HL-60/S4 treated with phorbol 12-myristate 13-acetate at 8.2 ng/mL for 4 days and 3 days (cell line): ENCODE data around the gene WDHD1.
"Not testable (repeated sequence)": the region's sequence is repeated elsewhere in the genome, so short reads cannot be mapped to it uniquely, and the experiment has no call there.

Experiments used
- in situ Hi-C: fragments of 300-500 bp; cut with MboI; formaldehyde crosslinking; loops from 2 replicates; pipeline ENCODE4 v1.15.0; 2022; ENCODE audit warnings: low sequenced_read_pairs

The WDHD1 gene

GRCh38 chr14:54909817-54910558 lies 116.9 kb downstream of the WDHD1 start:
- in situ Hi-C loops: no loop called here

DNA sequence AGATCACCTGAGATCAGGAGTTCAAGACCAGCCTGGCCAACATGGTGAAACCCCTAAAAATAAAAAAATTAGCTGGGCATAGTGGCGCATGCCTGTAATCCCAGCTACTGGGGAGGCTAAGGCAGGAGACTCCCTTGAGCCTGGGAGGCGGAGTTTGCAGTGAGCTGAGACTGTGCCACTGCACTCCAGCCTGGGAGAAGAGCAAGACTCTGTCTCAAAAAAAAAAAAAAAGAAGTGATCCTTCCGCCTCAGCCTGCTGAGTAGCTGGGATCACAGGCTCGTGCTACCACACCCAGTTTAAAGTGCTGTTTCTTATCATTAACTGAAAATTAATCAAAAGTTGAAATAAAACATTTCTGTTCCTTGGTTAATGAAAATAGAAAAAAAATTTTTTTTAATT lies 117.9 kb downstream of the WDHD1 start:
- in situ Hi-C loops: not testable (repeated sequence)

- in situ Hi-C loops: no loop called here
Observed at GRCh38 chr14:54908190-54908589, 118.7 kb downstream of the WDHD1 start.

- in situ Hi-C loops: no loop called here
Observed at GRCh38 chr14:54906075-54906474, 120.8 kb downstream of the WDHD1 start.

DNA sequence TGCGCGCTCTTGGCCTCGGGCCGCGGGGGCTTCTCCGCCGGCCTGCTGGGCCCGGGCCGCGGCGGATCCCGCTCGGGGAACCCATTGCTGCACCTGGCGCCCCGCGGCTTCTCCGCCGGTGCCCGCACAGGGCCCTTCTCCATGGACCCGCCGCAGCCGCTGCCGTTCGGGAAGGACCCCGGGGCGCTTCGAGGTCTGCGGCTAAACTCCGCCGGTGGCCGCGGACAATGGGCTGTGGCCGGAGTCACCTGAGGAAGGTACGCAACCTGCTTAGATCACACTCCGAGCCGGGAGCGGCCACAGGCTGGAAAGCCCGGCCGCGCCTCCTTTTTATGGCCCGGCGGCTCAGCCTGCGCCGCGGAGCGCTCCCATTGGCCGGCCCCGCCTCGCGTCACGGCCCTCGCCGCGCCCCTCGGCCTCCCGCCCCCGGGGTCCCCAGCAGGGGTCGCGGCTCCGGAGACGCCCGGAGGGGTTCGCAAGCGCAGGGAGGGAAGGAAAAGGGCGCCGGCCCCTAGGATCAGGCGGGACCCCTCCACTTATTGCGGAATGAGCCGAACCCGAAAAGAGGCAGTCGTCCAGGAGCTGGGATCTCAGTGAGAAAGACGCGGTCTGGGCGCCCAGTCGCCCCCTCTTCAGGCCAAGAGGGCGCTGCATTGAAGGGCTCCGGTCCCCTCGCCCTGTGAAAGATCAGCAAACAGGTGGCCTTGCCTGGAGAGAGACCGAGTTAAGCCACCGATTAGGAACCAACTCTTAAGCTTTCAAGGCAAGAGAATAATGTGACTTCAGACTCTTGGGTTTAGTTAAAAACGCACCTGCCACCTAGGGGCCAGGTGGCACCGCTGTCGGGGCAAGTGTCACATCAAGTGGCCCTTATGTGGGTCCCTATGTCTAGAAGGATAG lies 124.1 kb downstream of the WDHD1 start, which contains the start of gene GCH1:
GCH1 (minus strand) TSS at position 306 of the 900 bp plus-strand sequence; CDS start at position 143, 163 bp downstream.
- in situ Hi-C loops: no loop called here

DNA sequence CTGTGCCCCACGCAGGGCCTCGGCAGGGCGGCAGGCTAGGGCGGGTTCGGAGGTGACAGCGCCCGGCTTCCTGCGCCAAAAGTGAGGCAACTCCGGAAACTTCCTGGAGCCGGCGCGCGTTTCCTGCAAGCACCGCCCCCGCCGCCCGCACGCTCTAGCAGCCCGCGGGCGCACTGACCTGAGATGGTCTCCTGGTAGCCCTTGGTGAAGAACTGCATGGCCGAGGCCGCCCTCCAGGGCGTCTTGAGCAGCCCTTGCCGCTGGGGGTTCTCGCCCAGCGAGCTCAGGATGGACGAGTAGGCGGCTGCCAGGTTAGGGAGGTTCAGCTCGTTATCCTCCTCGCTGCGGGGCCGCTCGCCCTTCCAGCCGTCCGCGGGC lies 124.8 kb downstream of the WDHD1 start:
- in situ Hi-C loops: no loop called here

DNA sequence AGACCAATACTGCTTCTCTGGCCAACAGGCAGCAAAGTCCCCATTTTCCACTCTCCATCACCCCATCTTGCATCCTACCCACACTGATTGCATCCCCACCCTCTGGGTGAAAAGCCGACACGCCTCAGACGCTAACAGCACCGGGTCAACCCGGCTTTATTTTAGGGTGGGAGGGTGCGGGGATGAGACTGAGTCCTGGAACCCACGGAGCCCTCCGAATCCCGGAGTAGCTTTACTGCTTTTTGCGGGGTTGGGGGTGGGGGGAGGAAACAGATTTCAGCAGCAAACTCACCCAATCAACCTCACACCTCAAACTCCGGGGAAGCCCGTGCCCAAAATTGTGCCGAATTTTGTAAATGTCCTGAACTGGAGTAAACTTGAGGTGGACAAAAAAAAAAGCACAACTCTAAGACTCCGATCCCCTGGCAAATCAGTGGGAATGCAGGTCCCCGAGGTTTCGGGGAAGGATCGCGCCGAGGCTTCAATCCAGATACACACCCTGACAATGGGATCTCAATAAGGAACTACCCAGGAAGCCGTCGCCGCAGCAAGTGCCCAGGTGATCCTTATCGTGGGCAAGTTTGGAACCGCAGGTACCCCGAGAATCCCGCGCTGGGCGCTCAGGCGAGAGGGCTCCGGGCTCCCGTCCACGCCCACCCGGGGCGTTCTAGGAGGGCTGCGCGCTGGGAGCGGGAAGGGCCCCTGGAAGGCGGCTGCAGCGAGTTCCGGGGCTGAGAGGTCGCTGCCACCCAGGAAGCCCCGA lies 125.3 kb downstream of the WDHD1 start:
- in situ Hi-C loops: no loop called here

- in situ Hi-C loops: no loop called here
Observed at GRCh38 chr14:54899573-54899972, 127.3 kb downstream of the WDHD1 start.

DNA sequence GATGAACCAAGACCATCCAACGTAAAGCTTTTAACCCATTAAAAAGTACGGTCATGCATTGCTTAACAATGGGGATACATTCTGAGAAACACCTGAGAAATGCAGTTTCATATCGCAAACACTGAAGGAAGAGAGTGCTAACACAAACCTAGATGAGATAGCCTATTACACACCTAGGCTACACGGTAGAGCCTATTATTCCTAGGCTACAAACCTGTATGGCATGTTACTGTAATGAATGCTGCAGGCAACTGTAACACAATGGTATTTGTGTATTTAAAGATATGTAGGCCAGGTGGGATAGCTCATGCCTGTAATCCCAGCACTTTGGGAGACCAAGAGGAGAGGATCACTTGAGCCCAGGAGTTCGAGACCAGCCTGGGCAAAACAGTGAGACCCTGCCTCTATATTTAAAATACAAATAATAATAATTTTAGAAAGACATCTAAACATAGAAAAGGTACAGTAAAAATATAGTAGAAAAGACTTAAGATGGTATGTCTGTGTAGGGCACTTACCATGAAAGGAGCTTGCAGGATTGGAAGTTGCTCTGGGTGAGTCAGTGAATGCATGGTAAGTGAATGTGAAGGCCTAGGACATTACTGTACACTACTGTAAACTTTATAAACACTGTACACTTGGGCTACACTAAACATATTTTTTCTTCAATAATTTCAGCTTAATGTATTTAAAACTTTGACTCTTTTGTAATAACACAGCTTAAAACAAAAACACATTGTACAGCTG lies 128.9 kb downstream of the WDHD1 start:
- in situ Hi-C loops: not testable (repeated sequence)

DNA sequence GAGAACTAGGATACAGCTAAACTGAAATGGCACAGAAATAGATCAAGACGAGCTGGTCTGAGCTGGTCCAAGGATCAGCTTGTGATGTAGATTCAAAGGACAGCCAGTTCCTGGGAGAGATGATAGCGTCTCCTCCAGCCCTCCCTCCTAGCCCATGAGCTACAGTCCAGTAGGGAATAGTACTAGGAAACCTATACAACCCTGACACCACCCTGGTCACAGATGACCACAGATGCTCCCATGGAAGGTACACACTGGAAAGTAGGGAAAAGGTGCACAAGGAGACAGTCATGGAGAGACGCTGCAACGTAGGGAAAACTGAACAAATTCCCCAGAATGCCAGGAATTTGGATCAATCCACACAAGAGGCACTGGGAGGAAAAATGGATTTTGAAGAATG lies 131.2 kb downstream of the WDHD1 start:
- in situ Hi-C loops: no loop called here

GRCh38 chr14:54894995-54895394 lies 131.9 kb downstream of the WDHD1 start:
- in situ Hi-C loops: no loop called here

DNA sequence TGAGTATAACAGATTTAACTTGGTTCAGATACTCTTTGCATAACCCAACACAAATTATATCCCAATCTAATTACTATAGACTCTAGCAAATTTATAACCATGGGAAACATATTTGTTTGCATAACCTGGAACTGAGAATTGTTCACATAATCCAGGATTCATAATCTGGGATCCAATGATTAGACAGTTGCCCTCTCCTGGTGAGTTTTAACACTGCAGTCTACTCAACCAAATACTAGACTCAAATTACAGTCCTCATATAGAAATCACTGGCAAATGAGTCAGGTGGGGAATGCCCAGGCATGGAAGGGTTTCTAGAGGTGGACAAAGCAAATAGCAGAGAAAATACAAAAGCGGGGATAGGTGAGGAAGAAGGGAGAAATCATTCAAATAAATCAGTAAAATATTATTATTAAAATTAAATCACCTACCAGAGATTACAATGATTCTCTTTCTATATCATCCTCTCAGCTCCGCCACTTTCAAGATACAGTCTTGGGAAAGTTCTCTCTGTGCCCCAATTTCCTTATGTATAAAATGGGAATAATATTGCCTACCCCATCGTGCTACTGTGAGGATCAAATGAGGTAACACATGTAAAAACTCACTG lies 133.6 kb downstream of the WDHD1 start:
- in situ Hi-C loops: no loop called here

DNA sequence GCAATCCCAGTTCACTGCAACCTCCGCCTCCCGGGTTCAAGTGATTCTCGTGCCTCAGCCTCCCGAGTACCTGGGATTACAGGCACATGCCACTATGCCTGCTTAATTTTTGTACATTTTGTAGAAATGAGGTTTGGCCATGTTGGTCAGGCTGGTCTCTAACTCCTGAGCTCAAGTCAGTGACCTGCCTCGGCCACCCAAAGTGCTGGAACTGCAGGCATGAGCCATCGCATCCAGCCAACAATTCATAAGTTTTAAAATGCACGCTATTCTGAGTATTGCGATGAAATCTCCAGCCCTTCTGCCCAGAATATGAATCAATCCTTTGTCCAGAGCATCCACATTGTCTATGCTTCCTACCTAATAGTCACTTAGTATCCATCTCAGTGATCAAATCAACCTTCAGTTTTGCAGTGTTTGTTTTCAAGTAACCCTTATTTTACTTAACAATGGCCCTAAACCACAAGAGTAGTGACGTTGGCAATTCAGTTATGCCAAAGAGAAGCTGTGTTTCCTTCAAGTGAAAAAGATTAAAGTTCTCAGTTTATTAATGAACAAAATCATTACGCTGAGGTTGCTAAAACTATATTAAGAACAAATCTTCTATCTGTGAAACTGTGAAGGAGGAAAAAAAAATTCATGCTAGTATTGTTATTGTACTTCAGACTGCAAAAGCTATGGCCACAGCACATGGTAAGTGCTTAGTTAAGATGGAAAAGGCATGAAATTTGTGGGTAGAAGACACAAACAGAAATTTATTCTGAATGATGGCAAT lies 135.2 kb downstream of the WDHD1 start:
- in situ Hi-C loops: no loop called here

DNA sequence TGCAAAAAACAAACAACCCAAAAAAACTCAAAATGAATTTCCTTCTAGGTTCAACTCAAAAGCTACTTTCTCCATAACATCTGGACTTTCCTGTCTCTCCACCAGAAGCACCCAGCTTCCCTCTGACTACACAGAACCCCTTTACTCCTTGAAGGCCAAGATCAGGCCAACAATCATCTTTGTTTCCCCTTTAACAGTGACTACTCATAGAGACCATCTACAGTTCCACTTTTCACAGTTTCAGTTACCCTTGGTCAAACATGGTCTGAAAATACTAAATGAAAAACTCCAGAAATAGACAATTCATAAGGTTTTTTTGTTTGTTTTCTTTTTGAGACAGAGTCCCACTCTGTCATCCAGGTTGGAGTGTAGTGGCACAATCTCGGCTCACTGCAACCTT lies 136.1 kb downstream of the WDHD1 start:
- in situ Hi-C loops: no loop called here

- in situ Hi-C loops: no loop called here
Observed at GRCh38 chr14:54889919-54890318, 137.0 kb downstream of the WDHD1 start.
